Sigmoid colon (tissue), 4 donors: ENCODE measurements around the gene PTGER1.

Experiments used
- CTCF ChIP-seq, 4 experiments: fragments of 450-650 bp in 3 of 4; fragments of 200-600 bp in 1 of 4; IDR thresholded peaks; one replicate each; pipeline ENCODE4 v1.5.1; 2016 to 2019; ENCODE audit warnings: antibody characterized with exemption in 4 of 4, mild to moderate bottlenecking in 3 of 4, moderate library complexity in 2 of 4
- POLR2AphosphoS5 ChIP-seq, 4 donors: sonication (generic); formaldehyde crosslinking; IDR thresholded peaks; one replicate each; pipeline ENCODE4 v1.6.1; 2017; ENCODE audit warnings: antibody characterized with exemption in 4 of 4

- TF ChIP-seq POLR2AphosphoS5 (IDR thresholded peaks at IDR 0.05) (no peak), CTCF (IDR thresholded peaks at IDR 0.05) (no peak)
Observed at GRCh38 chr19:14446336-14447036, 28.7 kb downstream of the PTGER1 start.
